Adrenal gland (tissue), 5 donors: ENCODE data around the gene BGLAP.

Source experiments
- POLR2A ChIP-seq, 2 donors: fragments of 450-650 bp; IDR thresholded peaks; one replicate each; pipeline ENCODE4 v1.6.1; 2017; ENCODE audit warnings: antibody characterized with exemption in 2 of 2, mild to moderate bottlenecking in 2 of 2, moderate library complexity in 1 of 2
- TF ChIP-seq, protein P1 (sequence below), 6 experiments: fragments of 450-650 bp in 4 of 6; fragments of 200-600 bp in 2 of 6; sonication (generic) in 1 of 6; IDR thresholded peaks; 1 replicate in 5 of 6; 2 replicates in 1 of 6; pipeline versions ENCODE4 v1.5.1 to v1.8.0; 2016 to 2021; ENCODE audit warnings: antibody characterized with exemption in 6 of 6, mild to moderate bottlenecking in 2 of 6, moderate library complexity in 1 of 6
- donor health status: DM: no; HTN: no; CAD: no.

DNA sequence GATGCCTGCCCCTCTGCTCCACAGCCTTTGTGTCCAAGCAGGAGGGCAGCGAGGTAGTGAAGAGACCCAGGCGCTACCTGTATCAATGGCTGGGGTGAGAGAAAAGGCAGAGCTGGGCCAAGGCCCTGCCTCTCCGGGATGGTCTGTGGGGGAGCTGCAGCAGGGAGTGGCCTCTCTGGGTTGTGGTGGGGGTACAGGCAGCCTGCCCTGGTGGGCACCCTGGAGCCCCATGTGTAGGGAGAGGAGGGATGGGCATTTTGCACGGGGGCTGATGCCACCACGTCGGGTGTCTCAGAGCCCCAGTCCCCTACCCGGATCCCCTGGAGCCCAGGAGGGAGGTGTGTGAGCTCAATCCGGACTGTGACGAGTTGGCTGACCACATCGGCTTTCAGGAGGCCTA, 754 bp downstream of the BGLAP start:
- TF ChIP-seq, protein P1, sequence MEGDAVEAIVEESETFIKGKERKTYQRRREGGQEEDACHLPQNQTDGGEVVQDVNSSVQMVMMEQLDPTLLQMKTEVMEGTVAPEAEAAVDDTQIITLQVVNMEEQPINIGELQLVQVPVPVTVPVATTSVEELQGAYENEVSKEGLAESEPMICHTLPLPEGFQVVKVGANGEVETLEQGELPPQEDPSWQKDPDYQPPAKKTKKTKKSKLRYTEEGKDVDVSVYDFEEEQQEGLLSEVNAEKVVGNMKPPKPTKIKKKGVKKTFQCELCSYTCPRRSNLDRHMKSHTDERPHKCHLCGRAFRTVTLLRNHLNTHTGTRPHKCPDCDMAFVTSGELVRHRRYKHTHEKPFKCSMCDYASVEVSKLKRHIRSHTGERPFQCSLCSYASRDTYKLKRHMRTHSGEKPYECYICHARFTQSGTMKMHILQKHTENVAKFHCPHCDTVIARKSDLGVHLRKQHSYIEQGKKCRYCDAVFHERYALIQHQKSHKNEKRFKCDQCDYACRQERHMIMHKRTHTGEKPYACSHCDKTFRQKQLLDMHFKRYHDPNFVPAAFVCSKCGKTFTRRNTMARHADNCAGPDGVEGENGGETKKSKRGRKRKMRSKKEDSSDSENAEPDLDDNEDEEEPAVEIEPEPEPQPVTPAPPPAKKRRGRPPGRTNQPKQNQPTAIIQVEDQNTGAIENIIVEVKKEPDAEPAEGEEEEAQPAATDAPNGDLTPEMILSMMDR (IDR thresholded peaks at IDR 0.05): no peak
- no peak for TF ChIP-seq POLR2A (IDR thresholded peaks at IDR 0.05)
